Neuron (in vitro differentiated cells): ENCODE measurements around the gene ZNF782.
"Not testable (repeated sequence)": the region's sequence is repeated elsewhere in the genome, so short reads cannot be mapped to it uniquely, and the experiment has no call there.

Source experiments
- H2AFZ ChIP-seq: one replicate; pipeline ENCODE4 v1.6.1; 2013; ENCODE audit warnings: low read depth, mild to moderate bottlenecking, inconsistent platforms, low read length, moderate library complexity
- H3K27me3 ChIP-seq: one replicate; pipeline ENCODE4 v1.6.1; 2013; ENCODE audit warnings: low read length; ENCODE audit not compliant: insufficient read depth
- H3K36me3 ChIP-seq: one replicate; pipeline ENCODE4 v1.6.1; 2013; ENCODE audit warnings: low read length; ENCODE audit not compliant: insufficient read depth
- H3K4me1 ChIP-seq: one replicate; pipeline ENCODE4 v1.6.1; 2013; ENCODE audit warnings: low read length; ENCODE audit not compliant: insufficient read depth
- H3K4me3 ChIP-seq: 2 replicates; pipeline ENCODE4 v1.5.1; 2013; ENCODE audit warnings: mild to moderate bottlenecking, low read length, moderate library complexity
- H3K9me3 ChIP-seq: one replicate; pipeline ENCODE4 v1.6.1; 2013; ENCODE audit warnings: low read length

Gene ZNF782

DNA sequence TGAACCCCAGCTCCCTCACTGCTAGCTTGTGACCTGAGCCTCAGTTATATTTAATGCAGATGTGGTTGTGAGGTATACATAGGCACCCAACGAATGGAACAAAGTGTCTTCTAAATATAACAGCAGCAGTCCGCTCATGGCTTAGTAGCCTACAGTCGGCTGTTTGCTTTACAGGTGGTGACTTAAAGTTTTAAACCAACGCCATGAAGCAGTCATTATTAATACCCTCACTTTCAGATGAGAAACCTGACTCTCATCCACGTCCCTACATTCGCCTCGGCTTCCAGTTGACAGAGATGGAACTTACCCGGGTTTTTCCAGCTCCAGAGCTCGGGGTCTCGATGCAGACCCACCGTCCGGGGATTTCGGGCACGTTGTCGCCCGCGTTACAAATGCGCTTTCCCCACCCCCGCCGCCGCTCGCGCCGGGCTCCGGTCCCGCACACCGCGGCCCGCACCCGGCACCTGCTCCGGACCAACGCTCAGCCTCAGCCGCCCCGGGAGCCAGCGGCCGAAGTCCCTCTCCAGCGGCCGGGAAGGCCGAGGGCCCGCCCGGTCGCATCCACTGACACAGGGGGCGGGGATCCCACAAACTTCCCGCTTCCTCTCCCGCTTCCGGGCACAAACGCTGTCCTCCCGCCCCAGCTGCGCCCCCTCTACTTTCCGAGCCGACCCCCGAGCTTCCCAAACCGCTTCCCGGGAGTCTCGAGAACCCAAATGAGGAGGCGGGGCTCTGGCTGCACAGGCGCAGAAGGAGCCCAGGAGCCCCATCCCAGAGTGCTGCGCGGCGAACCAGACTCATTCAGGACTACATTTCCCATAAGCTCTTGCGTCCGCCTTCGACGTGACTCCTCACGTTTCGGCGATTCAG, at the start of gene ZNF782:
Gene ZNF782 (minus strand): TSS at position 734 of the 870 bp plus-strand sequence. CDS start 2,553 bp downstream, outside the sequence.
- H3K4me3 ChIP-seq = peak within 1 kb of the TSS; percentile 90
- H3K36me3 ChIP-seq = no peaks in the 10 kb centered on the region
- peaks cover 11% of the 10 kb centered on the region for H3K4me1 ChIP-seq
- H3K9me3 ChIP-seq = peaks cover 3% of the 10 kb centered on the region
- peak within 1 kb of the TSS; percentile 83 for H2AFZ ChIP-seq
- H3K27me3 ChIP-seq = no peaks in the 10 kb centered on the region

DNA sequence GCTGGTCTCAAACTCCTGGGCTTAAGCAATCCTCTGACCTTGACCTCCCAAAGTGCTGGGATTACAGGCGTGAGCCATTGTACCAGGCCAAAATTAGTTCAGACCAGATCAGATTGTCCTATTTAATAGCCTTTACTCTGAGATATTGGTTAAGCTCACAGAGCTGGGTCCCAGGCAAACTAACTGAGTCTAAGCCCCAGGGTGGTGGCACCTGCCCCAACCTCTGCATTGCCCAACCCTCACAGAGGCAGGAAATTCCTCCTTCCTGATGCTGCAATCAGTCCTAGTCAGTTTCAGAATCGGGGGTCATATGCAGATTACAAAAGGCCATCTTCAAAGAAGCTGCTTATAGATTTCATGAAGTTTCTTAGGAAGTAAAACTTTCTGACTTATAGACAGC, 45.7 kb upstream of the ZNF782 start:
- H3K4me3 ChIP-seq, H3K4me1 ChIP-seq, H3K27me3 ChIP-seq, H3K9me3 ChIP-seq, H2AFZ ChIP-seq: not testable (repeated sequence)
- peaks cover 24% of the 10 kb centered on the region for H3K36me3 ChIP-seq

- Histone ChIP-seq H3K27me3 (no peaks in the 10 kb centered on the region), H2AFZ (no peak overlapping the region), H3K4me3 (no peak overlapping the region), H3K4me1 (no peaks in the 10 kb centered on the region), H3K36me3 (peaks cover 38% of the 10 kb centered on the region), H3K9me3 (peaks cover 2% of the 10 kb centered on the region)
Measured at GRCh38 chr9:96892131-96892530, 37.8 kb upstream of the ZNF782 start.

DNA sequence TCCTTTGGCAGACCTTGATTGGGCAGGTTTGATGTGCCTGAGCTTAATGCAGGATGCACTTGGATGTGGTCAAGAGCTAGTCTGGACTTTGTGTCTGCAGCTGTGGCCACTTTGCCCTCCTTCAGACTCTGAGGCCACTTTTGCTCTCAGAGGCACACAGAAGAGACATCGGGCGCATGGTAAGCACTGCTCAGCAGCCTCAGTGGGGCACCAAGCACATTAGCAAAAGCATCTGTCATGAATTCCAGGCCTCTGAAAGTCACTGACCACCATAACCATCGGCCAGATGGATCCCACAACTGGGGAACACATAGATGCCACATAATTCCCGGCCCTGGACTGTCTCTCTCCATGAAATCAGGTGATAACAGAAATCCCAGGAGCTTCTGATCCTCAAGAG, 34.3 kb upstream of the ZNF782 start:
- Histone ChIP-seq H3K4me1 (peaks cover 9% of the 10 kb centered on the region), H2AFZ (no peak overlapping the region), H3K36me3 (peaks cover 10% of the 10 kb centered on the region), H3K27me3 (no peaks in the 10 kb centered on the region), H3K9me3 (peaks cover 4% of the 10 kb centered on the region), H3K4me3 (no peak overlapping the region)

- H3K27me3 ChIP-seq = no peaks in the 10 kb centered on the region
- no peak overlapping the region for H2AFZ ChIP-seq
- no peak overlapping the region for H3K4me3 ChIP-seq
- peaks cover 4% of the 10 kb centered on the region for H3K36me3 ChIP-seq
- H3K9me3 ChIP-seq = peaks cover 2% of the 10 kb centered on the region
- H3K4me1 ChIP-seq = peaks cover 9% of the 10 kb centered on the region
Measured at GRCh38 chr9:96885424-96885823, 31.1 kb upstream of the ZNF782 start.

GRCh38 chr9:96884443-96884842, 30.1 kb upstream of the ZNF782 start:
- Histone ChIP-seq H2AFZ (no peak overlapping the region), H3K4me3 (no peak overlapping the region), H3K36me3 (no peaks in the 10 kb centered on the region), H3K9me3 (peaks cover 2% of the 10 kb centered on the region), H3K27me3 (no peaks in the 10 kb centered on the region), H3K4me1 (peaks cover 9% of the 10 kb centered on the region)

DNA sequence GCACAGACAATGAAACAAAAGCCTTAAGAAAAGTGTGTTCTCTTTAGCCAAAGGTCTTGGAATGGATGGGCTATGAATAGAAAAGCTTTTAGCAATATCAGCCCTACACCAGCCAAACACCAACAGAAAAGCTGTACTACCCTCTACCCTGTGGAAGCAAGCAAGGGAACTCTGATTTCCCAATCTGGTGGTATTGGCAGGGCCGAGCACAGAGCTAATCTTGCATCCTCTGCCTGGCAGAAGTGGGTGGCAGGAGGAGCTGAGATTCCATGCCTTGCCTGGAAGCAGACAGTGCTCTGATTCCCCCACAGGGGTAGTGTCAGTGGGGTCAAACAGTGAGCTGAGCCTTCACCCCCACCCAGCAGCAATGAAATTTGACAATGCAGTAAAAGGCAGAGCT, 29.6 kb upstream of the ZNF782 start:
- Histone ChIP-seq H3K27me3 (no peaks in the 10 kb centered on the region), H3K4me3 (no peak overlapping the region), H3K4me1 (peaks cover 9% of the 10 kb centered on the region), H2AFZ (no peak overlapping the region), H3K36me3 (no peaks in the 10 kb centered on the region), H3K9me3 (peaks cover 2% of the 10 kb centered on the region)

DNA sequence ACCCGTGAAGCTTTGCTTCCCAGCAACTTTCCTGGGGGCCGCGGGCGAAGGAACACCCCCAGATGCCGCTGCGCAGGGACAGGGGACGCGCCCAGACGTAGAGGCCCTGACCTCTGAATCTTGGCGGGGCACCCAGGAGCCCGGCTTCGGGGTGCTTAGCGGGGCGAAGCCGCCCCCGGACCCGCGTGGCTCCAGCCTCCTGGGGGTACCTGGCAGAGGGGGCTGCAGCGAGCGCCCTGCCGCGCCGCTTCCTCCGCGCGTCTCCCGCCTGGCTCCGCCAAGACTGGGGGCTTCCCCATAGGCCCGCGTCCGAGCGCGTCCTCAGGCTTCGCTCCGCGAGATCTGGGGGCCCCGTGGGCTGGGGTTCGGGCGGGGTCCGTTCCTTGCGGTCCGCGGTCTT, 23.0 kb upstream of the ZNF782 start:
- Histone ChIP-seq H3K4me1 (no peaks in the 10 kb centered on the region), H2AFZ (no peak overlapping the region), H3K4me3 (no peak overlapping the region), H3K27me3 (no peaks in the 10 kb centered on the region), H3K36me3 (no peaks in the 10 kb centered on the region), H3K9me3 (no peaks in the 10 kb centered on the region)

DNA sequence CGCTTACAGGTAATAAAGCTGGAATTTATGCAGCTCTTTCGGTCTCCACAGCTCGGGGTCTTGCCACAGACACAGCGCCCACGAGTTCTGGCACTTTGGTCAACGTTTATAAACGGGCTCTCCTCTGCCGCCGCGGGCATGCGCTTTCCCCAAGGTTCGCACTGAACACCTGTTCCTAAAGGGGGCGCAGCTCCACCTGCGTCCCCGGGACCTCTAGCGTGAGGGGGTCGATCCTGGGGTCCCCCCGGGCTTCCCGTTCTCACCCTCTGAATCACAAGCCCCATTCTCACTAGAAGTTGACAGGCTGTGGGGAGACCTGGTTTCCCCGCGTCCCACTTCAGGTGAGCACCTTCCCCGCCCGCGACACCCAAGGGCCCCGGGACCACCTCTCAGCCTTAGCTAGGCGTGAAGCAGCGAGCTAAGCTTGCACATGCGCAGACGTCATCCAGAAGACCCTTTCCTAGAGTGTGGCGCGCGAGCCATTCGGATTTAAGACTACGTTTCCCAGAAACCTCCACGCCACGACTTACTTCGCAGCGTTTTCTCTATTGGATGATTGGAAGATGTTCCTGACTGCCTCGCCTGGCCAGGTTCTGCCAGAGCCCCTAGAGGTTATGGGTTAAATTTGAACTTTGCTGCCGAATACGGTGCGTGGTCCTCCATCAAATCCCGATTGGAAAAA, 21.3 kb upstream of the ZNF782 start:
- H3K27me3 ChIP-seq = no peaks in the 10 kb centered on the region
- no peaks in the 10 kb centered on the region for H3K4me1 ChIP-seq
- H2AFZ ChIP-seq = peak overlapping the region; percentile 74
- H3K9me3 ChIP-seq = no peaks in the 10 kb centered on the region
- no peaks in the 10 kb centered on the region for H3K36me3 ChIP-seq
- peak overlapping the region; percentile 57 for H3K4me3 ChIP-seq

DNA sequence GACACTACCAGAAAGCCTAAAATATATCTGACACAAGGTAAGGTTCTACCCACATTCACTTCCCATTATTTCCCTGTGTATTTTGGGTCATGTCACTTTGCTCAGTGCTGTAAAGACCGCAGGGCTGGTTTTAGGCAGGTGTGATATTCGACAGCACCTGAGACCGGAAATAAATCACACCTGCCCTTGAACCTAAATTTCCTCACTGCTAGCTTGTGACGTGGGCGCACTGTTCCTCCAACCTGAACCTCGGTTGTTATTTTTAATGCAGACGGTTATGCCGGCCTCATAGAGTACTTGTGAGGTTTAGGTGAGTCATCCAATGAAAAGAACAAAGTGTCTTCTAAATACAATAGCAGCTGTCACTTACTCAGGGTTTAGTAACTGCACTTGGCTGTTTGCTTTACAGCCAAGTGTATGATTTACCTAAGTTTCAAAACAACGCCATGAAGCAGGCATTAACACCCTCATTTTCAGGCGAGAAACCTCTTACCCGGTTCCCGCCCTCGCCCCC, 20.7 kb upstream of the ZNF782 start:
- Histone ChIP-seq H3K27me3 (no peaks in the 10 kb centered on the region), H3K36me3 (no peaks in the 10 kb centered on the region), H3K4me3 (peak overlapping the region; percentile 57), H3K9me3 (no peaks in the 10 kb centered on the region), H3K4me1 (no peaks in the 10 kb centered on the region), H2AFZ (peak overlapping the region; percentile 74)

DNA sequence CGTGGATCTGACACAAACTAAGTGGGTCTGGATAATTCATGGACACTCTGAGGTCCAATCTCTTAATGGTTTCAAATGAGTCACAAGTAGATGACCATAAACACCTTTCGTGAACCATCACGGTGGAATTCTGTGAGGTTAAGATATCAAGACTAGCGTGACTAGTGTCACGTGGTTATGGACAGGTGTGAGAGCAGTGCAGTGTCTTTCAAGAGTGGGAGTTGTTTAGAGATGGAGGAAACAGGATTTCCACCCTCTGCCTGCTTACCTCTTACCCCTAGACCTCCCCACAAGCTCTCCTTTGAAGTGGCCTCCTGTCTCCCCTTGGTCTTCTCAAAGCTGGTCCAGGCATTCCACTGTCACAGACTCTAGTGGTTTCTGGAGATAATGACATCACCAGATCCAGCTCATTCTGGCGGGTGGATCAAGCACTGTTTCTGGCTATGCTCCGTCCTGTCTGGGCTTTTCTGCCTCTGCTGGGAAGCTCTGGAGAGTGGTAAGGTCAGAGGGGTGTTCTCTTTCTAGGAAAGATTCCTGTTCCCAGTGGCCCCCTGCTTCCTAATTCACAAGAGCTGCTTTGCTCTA, 20.0 kb upstream of the ZNF782 start:
- no peak overlapping the region for H3K4me3 ChIP-seq
- no peaks in the 10 kb centered on the region for H3K27me3 ChIP-seq
- no peaks in the 10 kb centered on the region for H3K36me3 ChIP-seq
- no peak overlapping the region for H2AFZ ChIP-seq
- H3K9me3 ChIP-seq = no peaks in the 10 kb centered on the region
- no peaks in the 10 kb centered on the region for H3K4me1 ChIP-seq

GRCh38 chr9:96871176-96871575, 16.9 kb upstream of the ZNF782 start:
- no peak overlapping the region for H3K4me3 ChIP-seq
- H3K9me3 ChIP-seq = peaks cover 2% of the 10 kb centered on the region
- H2AFZ ChIP-seq = no peak overlapping the region
- no peaks in the 10 kb centered on the region for H3K36me3 ChIP-seq
- H3K4me1 ChIP-seq = no peaks in the 10 kb centered on the region
- no peaks in the 10 kb centered on the region for H3K27me3 ChIP-seq

- no peak overlapping the region for H3K4me3 ChIP-seq
- H2AFZ ChIP-seq = no peak overlapping the region
- H3K4me1 ChIP-seq = no peaks in the 10 kb centered on the region
- no peaks in the 10 kb centered on the region for H3K27me3 ChIP-seq
- H3K36me3 ChIP-seq = no peaks in the 10 kb centered on the region
- H3K9me3 ChIP-seq = peaks cover 5% of the 10 kb centered on the region
Measured at GRCh38 chr9:96868709-96869108, 14.4 kb upstream of the ZNF782 start.
